HepG2 (cell line): ENCODE measurements around the gene GPR137. TPM values are rescaled to one million over a fixed set of nuclear protein-coding genes. Genes with fewer than 3 reads are reported as not detected.

Experiments used
- ATAC-seq: fragments of 200-7000 bp; cut with Tn5 transposase; 3 replicates; pipeline ENCODE4 v1.9.1; 2020; ENCODE audit warnings: mild to moderate bottlenecking, moderate library complexity
- BruUV-seq: library from RNA; stranded (reverse); fragments of 400-500 nt; replicated peaks from 2 replicates; lab custom pipeline; 2021; lab: Mats Ljungman, UMichigan
- CTCF ChIA-PET: fragments of 300-600 bp; formaldehyde crosslinking; extraction: SDS; loops from one replicate; lab custom pipeline; 2021; ENCODE audit warnings: low total read pairs, inconsistent platforms, low intra/inter-chr PET ratio; lab: Yijun Ruan, JAX
- POLR2A ChIA-PET: fragments of 350-600 bp; sonication (Branson Sonifier 250); formaldehyde crosslinking; loops from one replicate; lab custom pipeline; 2020; ENCODE audit warnings: antibody characterized with exemption, inconsistent platforms; lab: Yijun Ruan, JAX
- DNase-seq: peaks from one replicate; pipeline ENCODE4 v3.0.0-alpha.2; 2015; ENCODE audit warnings: low spot score
- FAIRE-seq: peaks from 3 replicates; lab custom pipeline; 2011; peaks lifted over from hg19 to GRCh38; lab: Jason Lieb, UNC
- H2AFZ ChIP-seq: one replicate; pipeline ENCODE4 v1.6.1; 2011; ENCODE audit warnings: low read length, inconsistent platforms
- H3K27ac ChIP-seq: fragments of 300-600 bp; 3 replicates; pipeline ENCODE4 v1.8.0; 2011; ENCODE audit warnings: mixed run types, mild to moderate bottlenecking, mixed read lengths, low read length, inconsistent platforms; ENCODE audit not compliant: insufficient read depth; ENCODE audit errors: extremely low read length
- H3K27me3 ChIP-seq, 2 experiments: fragments of 200-600 bp in 1 of 2; 2 replicates in 1 of 2; 3 replicates in 1 of 2; pipeline versions ENCODE4 v1.6.0 to v1.8.0; 2011; ENCODE audit warnings: low read length in 2 of 2, mild to moderate bottlenecking in 2 of 2, moderate library complexity in 2 of 2, inconsistent platforms in 1 of 2; ENCODE audit not compliant: insufficient read depth in 2 of 2, control insufficient read depth in 1 of 2
- H3K36me3 ChIP-seq, 2 experiments: fragments of 200-600 bp in 1 of 2; replicated peaks in 1 of 2; 2 replicates in 1 of 2; 3 replicates in 1 of 2; pipeline versions ENCODE4 v1.5.1 to v1.8.0; 2011; ENCODE audit warnings: low read length in 2 of 2, inconsistent platforms in 1 of 2; ENCODE audit not compliant: insufficient read depth in 2 of 2, control insufficient read depth in 1 of 2
- H3K4me1 ChIP-seq: 2 replicates; pipeline ENCODE4 v1.5.1; 2012; ENCODE audit warnings: low read length, inconsistent platforms; ENCODE audit not compliant: insufficient read depth
- H3K4me2 ChIP-seq: 2 replicates; pipeline ENCODE4 v1.6.0; 2011; ENCODE audit warnings: low read depth, low read length, inconsistent platforms
- H3K4me3 ChIP-seq, 3 experiments: fragments of 200-600 bp in 1 of 3; sonication (generic), shearing (Covaris generic) in 1 of 3; replicated peaks in 1 of 3; 2 replicates each; pipeline ENCODE4 v1.5.1; 2011 to 2016; ENCODE audit warnings: low read length in 3 of 3, inconsistent platforms in 2 of 3, low read depth in 2 of 3, mild to moderate bottlenecking in 2 of 3, control low read depth in 1 of 3, mixed read lengths in 1 of 3; ENCODE audit not compliant: insufficient read depth in 1 of 3
- H3K79me2 ChIP-seq: one replicate; pipeline ENCODE4 v1.6.1; 2011; ENCODE audit warnings: low read length, inconsistent platforms; ENCODE audit not compliant: insufficient read depth
- H3K9ac ChIP-seq: 2 replicates; pipeline ENCODE4 v1.6.0; 2011; ENCODE audit warnings: mild to moderate bottlenecking, low read depth, low read length, inconsistent platforms; ENCODE audit not compliant: insufficient read depth
- H3K9me3 ChIP-seq: 2 replicates; pipeline ENCODE4 v1.5.1; 2012; ENCODE audit warnings: mild to moderate bottlenecking, low read length
- H4K20me1 ChIP-seq: 2 replicates; pipeline ENCODE4 v1.6.0; 2011; ENCODE audit warnings: inconsistent platforms, mild to moderate bottlenecking, low read length, moderate library complexity; ENCODE audit not compliant: insufficient read depth
- FOSL1 ChIP-seq: sonication (generic); formaldehyde crosslinking; IDR thresholded peaks from 2 replicates; pipeline ENCODE4 v1.9.0; 2021; ENCODE audit warnings: missing genetic modification reagents, borderline replicate concordance
- JUNB ChIP-seq: sonication (generic); formaldehyde crosslinking; IDR thresholded peaks from 2 replicates; pipeline ENCODE4 v1.8.0; 2022; ENCODE audit warnings: missing genetic modification reagents, mild to moderate bottlenecking, borderline replicate concordance
- KDM2A ChIP-seq: sonication (generic); formaldehyde crosslinking; IDR thresholded peaks from 2 replicates; pipeline ENCODE4 v1.4.0; 2020; ENCODE audit warnings: low read depth, missing genetic modification reagents, borderline replicate concordance
- LRRFIP1 ChIP-seq: sonication (generic); formaldehyde crosslinking; conservative IDR thresholded peaks from 2 replicates; pipeline ENCODE4 v1.4.0; 2020; ENCODE audit warnings: missing genetic modification reagents
- MLX ChIP-seq: IDR thresholded peaks from 2 replicates; pipeline ENCODE4 v1.6.1; 2016
- PAX8 ChIP-seq: sonication (generic); formaldehyde crosslinking; IDR thresholded peaks from 2 replicates; pipeline ENCODE4 v1.8.0; 2022; ENCODE audit warnings: mild to moderate bottlenecking, missing genetic modification reagents, borderline replicate concordance
- PHF21A ChIP-seq: sonication (generic); formaldehyde crosslinking; IDR thresholded peaks from 2 replicates; pipeline ENCODE4 v1.5.0; 2020; ENCODE audit warnings: mild to moderate bottlenecking, missing genetic modification reagents
- REXO4 ChIP-seq: sonication (generic); formaldehyde crosslinking; IDR thresholded peaks from 2 replicates; pipeline ENCODE4 v1.8.0; 2022; ENCODE audit warnings: missing genetic modification reagents, mild to moderate bottlenecking, borderline replicate concordance
- SRY ChIP-seq: sonication (generic); formaldehyde crosslinking; IDR thresholded peaks from 2 replicates; pipeline ENCODE4 v1.8.0; 2022; ENCODE audit warnings: mild to moderate bottlenecking, missing genetic modification reagents
- SYNCRIP ChIP-seq: fragments of 200-400 bp; formaldehyde crosslinking; IDR thresholded peaks from 2 replicates; pipeline ENCODE4 v1.6.1; 2018; ENCODE audit warnings: mild to moderate bottlenecking, low read depth, low read length; ENCODE audit not compliant: insufficient read depth
- ZBTB42 ChIP-seq: sonication (generic); formaldehyde crosslinking; IDR thresholded peaks from 2 replicates; pipeline ENCODE4 v1.5.0; 2020; ENCODE audit warnings: mild to moderate bottlenecking, missing genetic modification reagents
- ZNF138 ChIP-seq: sonication (generic); formaldehyde crosslinking; IDR thresholded peaks from 2 replicates; pipeline ENCODE4 v1.5.0; 2020; ENCODE audit warnings: mild to moderate bottlenecking, low read depth, missing genetic modification reagents
- ZNF496 ChIP-seq: sonication (generic); formaldehyde crosslinking; IDR thresholded peaks from 2 replicates; pipeline ENCODE4 v1.8.1; 2023; ENCODE audit warnings: mild to moderate bottlenecking, moderate library complexity, missing genetic modification reagents; ENCODE audit not compliant: insufficient replicate concordance
- ZNF563 ChIP-seq: sonication (generic); formaldehyde crosslinking; IDR thresholded peaks from 2 replicates; pipeline ENCODE4 v1.8.0; 2022; ENCODE audit warnings: mild to moderate bottlenecking, moderate library complexity, missing genetic modification reagents
- ZNF589 ChIP-seq: sonication (generic); formaldehyde crosslinking; conservative IDR thresholded peaks from 2 replicates; pipeline ENCODE4 v1.8.0; 2022; ENCODE audit warnings: mild to moderate bottlenecking, moderate library complexity, missing genetic modification reagents
- ZNF678 ChIP-seq: sonication (generic); formaldehyde crosslinking; IDR thresholded peaks from 2 replicates; pipeline ENCODE4 v1.4.0; 2020; ENCODE audit warnings: mild to moderate bottlenecking, missing genetic modification reagents
- ZNF761 ChIP-seq: sonication (generic); formaldehyde crosslinking; conservative IDR thresholded peaks from 2 replicates; pipeline ENCODE4 v1.4.0; 2020; ENCODE audit warnings: mild to moderate bottlenecking, missing genetic modification reagents
- ZNF780A ChIP-seq: sonication (generic); formaldehyde crosslinking; IDR thresholded peaks from 2 replicates; pipeline ENCODE4 v1.8.0; 2022; ENCODE audit warnings: mild to moderate bottlenecking, missing genetic modification reagents, moderate library complexity
- ZSCAN21 ChIP-seq: sonication (generic); formaldehyde crosslinking; IDR thresholded peaks from 2 replicates; pipeline ENCODE4 v1.8.0; 2022; ENCODE audit warnings: mild to moderate bottlenecking, missing genetic modification reagents, moderate library complexity, borderline replicate concordance
- WGBS: methylation state at CpG from one replicate; pipeline ENCODE4 v1.1.6; 2017; ENCODE audit warnings: low lambda C conversion rate; 5-methylcytosine and 5-hydroxymethylcytosine counted together
- in situ Hi-C: cut with HindIII; loops from 2 replicates; pipeline ENCODE4 v1.10.0; 2017; ENCODE audit warnings: low pct_unique_long_range_greater_than_20kb; ENCODE audit not compliant: extremely low pct_ligation_motif_present
- intact Hi-C: fragments of 100-400 bp; cut with micrococcal nuclease; formaldehyde crosslinking; loops from one replicate; pipeline ENCODE4 v1.10.0; 2022; ENCODE audit not compliant: unreplicated experiment
- polyA plus RNA-seq, 8 experiments: library from polyadenylated mRNA; depleted of rRNA in 3 of 8; stranded (reverse) in 7 of 8; unstranded in 1 of 8; fragments of >200 nt; fragmentation: Illumina TruSeq in 4 of 8; extraction: Trizol in 4 of 8; gene quantifications; 2 replicates each; pipeline versions ENCODE4 v1.2.1 to v1.2.3, GENCODE V29; 2011 to 2016; ENCODE audit warnings: low read depth in 4 of 8, missing spikeins in 1 of 8, mixed read lengths in 1 of 8; ENCODE audit not compliant: insufficient read depth in 1 of 8
- total RNA-seq, 5 experiments: library from RNA; depleted of rRNA; stranded (reverse); fragments of >200 nt; fragmentation: Illumina TruSeq; extraction: Trizol; gene quantifications; 2 replicates each; pipeline ENCODE4 v1.2.3, GENCODE V29; 2016; ENCODE audit warnings: low read depth in 1 of 5
- TF ChIP-seq, protein P1 (sequence below), 2 experiments: fragments of 450-650 bp in 1 of 2; sonication (generic) in 1 of 2; formaldehyde crosslinking; IDR thresholded peaks; 2 replicates each; pipeline versions ENCODE4 v1.5.0 to v1.8.0; 2020 to 2022; ENCODE audit warnings: mild to moderate bottlenecking in 1 of 2, missing genetic modification reagents in 1 of 2

GPR137 gene
- total and polyA plus RNA-seq, 2 of the 13 experiments (the other 11 are each of a cell fraction or from before 2014, with no cell fraction given): 8.5 to 13.2 TPM

- POLR2A ChIA-PET: no interaction called here
- intact Hi-C loops: loop anchor here (5.0 kb wide), 1 partner anchor 53 kb away; the partner anchor contains the start of gene STIP1
- Histone ChIP-seq H3K9me3 (no peaks in the 10 kb centered on the region), H3K4me2 (peak overlapping the region; percentile 100), H3K27ac (peak overlapping the region; percentile 91), H3K4me1 (peaks cover 67% of the 10 kb centered on the region), H4K20me1 (no peaks in the 10 kb centered on the region), H3K9ac (peak overlapping the region; percentile 92), H3K36me3 (peaks cover 0 to 11% of the 10 kb centered on the region in 2 experiments; a peak in 3 of 5 replicates), H3K27me3 (no peaks in the 10 kb centered on the region; a peak in 1 of 5 replicates), H3K4me3 (peak overlapping the region; percentile 63 to 90 (median 84)), H3K79me2 (peaks cover 16% of the 10 kb centered on the region), H2AFZ (no peak overlapping the region)
- no TSS peak for BruUV-seq
- FAIRE-seq (no peak), ATAC-seq (no peak), DNase-seq (no peak)
- in situ Hi-C loops: loop anchor here (5.0 kb wide), 1 partner anchor 62 kb away; the partner anchor contains the start of gene CATSPERZ
- 83% methylated on average over 11 of the region's 11 CpGs for WGBS
- CTCF ChIA-PET: no interaction called here
- TF ChIP-seq, protein P1, sequence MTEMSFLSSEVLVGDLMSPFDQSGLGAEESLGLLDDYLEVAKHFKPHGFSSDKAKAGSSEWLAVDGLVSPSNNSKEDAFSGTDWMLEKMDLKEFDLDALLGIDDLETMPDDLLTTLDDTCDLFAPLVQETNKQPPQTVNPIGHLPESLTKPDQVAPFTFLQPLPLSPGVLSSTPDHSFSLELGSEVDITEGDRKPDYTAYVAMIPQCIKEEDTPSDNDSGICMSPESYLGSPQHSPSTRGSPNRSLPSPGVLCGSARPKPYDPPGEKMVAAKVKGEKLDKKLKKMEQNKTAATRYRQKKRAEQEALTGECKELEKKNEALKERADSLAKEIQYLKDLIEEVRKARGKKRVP (CRISPR knock-in tag; IDR thresholded peaks at IDR 0.05): 0 out of 4 replicates have a peak, but pooled peaks of 1 of the 2 experiments have one; percentile 12
- TF ChIP-seq ZNF496: no peak
- 0 out of 2 replicates have a peak, but pooled peaks have one; percentile 12 for TF ChIP-seq JUNB (CRISPR knock-in tag)
- TF ChIP-seq ZNF678 (CRISPR knock-in tag): no peak
- peak; percentile 30; the same call in 1 of the 2 replicates for TF ChIP-seq ZNF589 (CRISPR knock-in tag)
- TF ChIP-seq PHF21A (CRISPR knock-in tag): no peak
- TF ChIP-seq ZNF761 (CRISPR knock-in tag): no peak
- TF ChIP-seq SYNCRIP: no peak
- no peak for TF ChIP-seq REXO4 (CRISPR knock-in tag)
- 0 out of 2 replicates have a peak, but pooled peaks have one; percentile 47 for TF ChIP-seq PAX8 (CRISPR knock-in tag)
- no peak for TF ChIP-seq MLX (CRISPR knock-in tag)
- 0 out of 2 replicates have a peak, but pooled peaks have one; percentile 11 for TF ChIP-seq ZBTB42 (CRISPR knock-in tag)
- TF ChIP-seq LRRFIP1 (CRISPR knock-in tag): no peak
- TF ChIP-seq ZNF138 (CRISPR knock-in tag): no peak
- TF ChIP-seq FOSL1: no peak
- TF ChIP-seq ZSCAN21 (CRISPR knock-in tag): peak; percentile 11; the same call in 1 of the 2 replicates
- TF ChIP-seq ZNF563 (CRISPR knock-in tag): no peak
- TF ChIP-seq SRY (CRISPR knock-in tag): peak; percentile 10; the same call in 1 of the 2 replicates
- TF ChIP-seq ZNF780A (CRISPR knock-in tag): peak; percentile 55; the same call in 1 of the 2 replicates
- no peak for TF ChIP-seq KDM2A
Observed at GRCh38 chr11:64239662-64240434, 45.8 kb upstream of the GPR137 start.
